Measurements from ENCODE around the gene TIGD4.

TIGD4 gene

GRCh38 chr4:152731997-152732396, 47.5 kb downstream of the TIGD4 start:
- no peak overlapping the region for H3K4me3 ChIP-seq (ENCODE audit: low read depth, low read length)
- no peak for TF ChIP-seq CTCF (IDR thresholded peaks at IDR 0.05; ENCODE audit: low read depth, low read length, missing control alignments)
- DNase-seq (ENCODE audit: low read depth): no peak
- in situ Hi-C loops (cut with HindIII; ENCODE audit: low sequenced_read_pairs): no loop called here

GRCh38 chr4:152729466-152729865, 50.1 kb downstream of the TIGD4 start:
- DNase-seq (ENCODE audit: low read depth): no peak
- H3K4me3 ChIP-seq (ENCODE audit: low read depth, low read length): no peak overlapping the region
- in situ Hi-C loops (cut with HindIII; ENCODE audit: low sequenced_read_pairs): no loop called here
- no peak for TF ChIP-seq CTCF (IDR thresholded peaks at IDR 0.05; ENCODE audit: low read depth, low read length, missing control alignments)

- TF ChIP-seq CTCF (IDR thresholded peaks at IDR 0.05; ENCODE audit: low read depth, low read length, missing control alignments): no peak
- in situ Hi-C loops (cut with HindIII; ENCODE audit: low sequenced_read_pairs): no loop called here
- H3K4me3 ChIP-seq (ENCODE audit: low read depth, low read length): no peak overlapping the region
- no peak for DNase-seq (ENCODE audit: low read depth)
Observed at GRCh38 chr4:152728343-152728742, 51.2 kb downstream of the TIGD4 start.

- in situ Hi-C loops (cut with HindIII; ENCODE audit: low sequenced_read_pairs): no loop called here
- no peak for DNase-seq (ENCODE audit: low read depth)
Observed at GRCh38 chr4:152727784-152728183, 51.7 kb downstream of the TIGD4 start.

GRCh38 chr4:152724494-152724893, 55.0 kb downstream of the TIGD4 start:
- no peak for TF ChIP-seq CTCF (IDR thresholded peaks at IDR 0.05; ENCODE audit: low read depth, low read length, missing control alignments)
- no peak overlapping the region for H3K4me3 ChIP-seq (ENCODE audit: low read depth, low read length)
- DNase-seq (ENCODE audit: low read depth): no peak
- in situ Hi-C loops (cut with HindIII; ENCODE audit: low sequenced_read_pairs): no loop called here

More at GRCh38 chr4:152727784-152728183, 51.7 kb downstream of the TIGD4 start:
- TF ChIP-seq CTCF (IDR thresholded peaks at IDR 0.05; ENCODE audit: low read depth, low read length, missing control alignments): no peak
- H3K4me3 ChIP-seq (ENCODE audit: low read depth, low read length): no peak overlapping the region

- in situ Hi-C loops (cut with HindIII; ENCODE audit: low sequenced_read_pairs): no loop called here
- no peak overlapping the region for H3K4me3 ChIP-seq (ENCODE audit: low read depth, low read length)
- DNase-seq (ENCODE audit: low read depth): no peak
- no peak for TF ChIP-seq CTCF (IDR thresholded peaks at IDR 0.05; ENCODE audit: low read depth, low read length, missing control alignments)
Observed at GRCh38 chr4:152723236-152723635, 56.3 kb downstream of the TIGD4 start.
